DOHH2 (cell line): ENCODE results near the gene FZD10.

Experiments used
- H3F3A ChIP-seq: fragments of 200-600 bp; sonication (generic), shearing (Covaris generic); 2 replicates; pipeline ENCODE4 v1.6.0; 2016; ENCODE audit warnings: antibody characterized with exemption, mild to moderate bottlenecking; ENCODE audit not compliant: control insufficient read depth, insufficient read depth
- H3K27ac ChIP-seq: fragments of 200-600 bp; sonication (generic); 2 replicates; pipeline ENCODE4 v1.5.1; 2014; ENCODE audit warnings: low read depth, mild to moderate bottlenecking, low read length, moderate library complexity
- H3K27me3 ChIP-seq: fragments of 200-600 bp; sonication (generic); 2 replicates; pipeline ENCODE4 v1.6.1; 2014; ENCODE audit warnings: mild to moderate bottlenecking, low read length, mixed read lengths; ENCODE audit not compliant: control insufficient read depth
- H3K36me3 ChIP-seq: fragments of 200-600 bp; sonication (generic); 2 replicates; pipeline ENCODE4 v1.6.1; 2014; ENCODE audit warnings: mild to moderate bottlenecking, low read length, moderate library complexity, mixed read lengths; ENCODE audit not compliant: control insufficient read depth
- H3K4me1 ChIP-seq: fragments of 200-600 bp; sonication (generic); 2 replicates; pipeline ENCODE4 v1.6.1; 2014; ENCODE audit warnings: mild to moderate bottlenecking, low read length, mixed read lengths; ENCODE audit not compliant: control insufficient read depth
- H3K4me2 ChIP-seq: fragments of 200-600 bp; sonication (generic); 2 replicates; pipeline ENCODE4 v1.6.0; 2014; ENCODE audit warnings: mild to moderate bottlenecking, low read length, moderate library complexity
- H3K4me3 ChIP-seq: fragments of 200-600 bp; sonication (generic); 2 replicates; pipeline ENCODE4 v1.5.1; 2014; ENCODE audit warnings: mild to moderate bottlenecking, low read length, mixed read lengths
- H3K79me2 ChIP-seq: fragments of 200-600 bp; sonication (generic); 2 replicates; pipeline ENCODE4 v1.6.1; 2014; ENCODE audit warnings: mild to moderate bottlenecking, low read length, mixed read lengths; ENCODE audit not compliant: control insufficient read depth
- H3K9me2 ChIP-seq: fragments of 200-600 bp; sonication (generic); replicated peaks from 2 replicates; pipeline ENCODE4 v1.6.1; 2014; ENCODE audit warnings: mild to moderate bottlenecking, low read length, mixed read lengths; ENCODE audit not compliant: control insufficient read depth
- H3K9me3 ChIP-seq: fragments of 200-600 bp; sonication (generic); 2 replicates; pipeline ENCODE4 v1.6.1; 2014; ENCODE audit warnings: antibody characterized with exemption, low read length, mixed read lengths; ENCODE audit not compliant: control insufficient read depth, insufficient read depth
- H4K20me1 ChIP-seq: fragments of 200-600 bp; sonication (generic); 2 replicates; pipeline ENCODE4 v1.6.0; 2014; ENCODE audit warnings: low read depth, mild to moderate bottlenecking, antibody characterized with exemption, low read length, moderate library complexity; ENCODE audit not compliant: control insufficient read depth, insufficient read depth
- CTCF ChIP-seq: fragments of 200-600 bp; sonication (generic); IDR thresholded peaks from one replicate; pipeline ENCODE4 v1.5.1; 2014; ENCODE audit warnings: antibody characterized with exemption, mild to moderate bottlenecking, low read depth, low read length; ENCODE audit not compliant: poor library complexity, severe bottlenecking
- EZH2phosphoT487 ChIP-seq: fragments of 200-600 bp; sonication (generic); IDR thresholded peaks from 2 replicates; pipeline ENCODE4 v1.6.1; 2017; ENCODE audit warnings: borderline replicate concordance, mild to moderate bottlenecking, antibody characterized with exemption, low read length, moderate library complexity, mixed read lengths

The FZD10 gene

DNA sequence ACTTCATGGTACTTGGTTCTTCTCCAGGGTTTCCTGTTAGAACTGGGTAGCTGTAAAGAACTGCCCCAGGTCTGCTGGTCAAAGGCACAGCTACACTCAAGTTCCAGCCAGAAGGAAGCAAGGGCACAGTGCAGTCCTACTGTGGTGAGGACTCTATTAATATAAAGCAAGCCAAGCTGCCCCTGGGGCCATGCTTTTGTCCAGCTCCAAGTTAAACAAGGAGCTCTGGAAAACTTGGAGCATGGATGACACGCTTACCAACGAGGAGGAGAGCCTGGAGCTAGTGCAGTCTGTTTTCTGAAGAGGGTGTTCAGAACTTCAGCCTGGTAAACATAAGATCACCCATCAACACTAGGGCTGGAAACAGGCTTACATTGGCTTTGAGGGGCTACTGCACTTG lies 4.0 kb downstream of the FZD10 start:
- Histone ChIP-seq H3K36me3 (no peaks in the 10 kb centered on the region), H3K4me1 (no peaks in the 10 kb centered on the region), H3K4me2 (no peak overlapping the region), H4K20me1 (no peaks in the 10 kb centered on the region), H3K79me2 (no peaks in the 10 kb centered on the region), H3K27me3 (no peaks in the 10 kb centered on the region), H3K9me2 (no peaks in the 10 kb centered on the region), H3K9me3 (peaks cover 5% of the 10 kb centered on the region; the same call in 1 of the 2 replicates), H3F3A (no peaks in the 10 kb centered on the region), H3K27ac (no peak overlapping the region), H3K4me3 (no peak overlapping the region)
- no peak for TF ChIP-seq CTCF
- TF ChIP-seq EZH2phosphoT487 = no peak

DNA sequence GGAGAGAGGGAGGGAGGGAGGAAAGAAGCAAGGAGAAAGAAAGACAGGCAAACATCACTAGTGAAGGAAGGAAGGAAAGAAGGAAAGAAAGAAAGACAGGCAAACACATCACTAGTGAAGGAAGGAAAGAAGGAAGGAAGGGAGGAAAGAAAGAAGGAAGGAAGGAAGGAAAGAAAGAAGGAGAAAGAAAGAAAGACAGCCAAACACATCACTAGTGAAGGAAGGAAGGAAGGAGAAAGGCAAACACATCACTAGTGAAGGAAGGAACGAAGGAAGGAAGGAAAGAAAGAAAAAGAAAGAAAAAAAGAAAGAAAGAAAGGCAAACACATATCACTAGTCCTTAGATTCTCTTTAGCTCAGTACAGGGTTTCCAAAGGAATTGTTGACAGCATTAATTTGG lies 5.3 kb downstream of the FZD10 start:
- no peaks in the 10 kb centered on the region for H3K79me2 ChIP-seq
- H3K9me2 ChIP-seq = no peaks in the 10 kb centered on the region
- H3K4me1 ChIP-seq = no peaks in the 10 kb centered on the region
- H3K4me3 ChIP-seq = no peak overlapping the region
- H3F3A ChIP-seq = no peaks in the 10 kb centered on the region
- no peak overlapping the region for H3K27ac ChIP-seq
- no peaks in the 10 kb centered on the region; the same call in 1 of the 2 replicates for H3K9me3 ChIP-seq
- H3K4me2 ChIP-seq = no peak overlapping the region
- no peaks in the 10 kb centered on the region for H3K36me3 ChIP-seq
- no peak for TF ChIP-seq EZH2phosphoT487
- TF ChIP-seq CTCF = no peak
- H4K20me1 ChIP-seq = no peaks in the 10 kb centered on the region
- no peaks in the 10 kb centered on the region for H3K27me3 ChIP-seq

DNA sequence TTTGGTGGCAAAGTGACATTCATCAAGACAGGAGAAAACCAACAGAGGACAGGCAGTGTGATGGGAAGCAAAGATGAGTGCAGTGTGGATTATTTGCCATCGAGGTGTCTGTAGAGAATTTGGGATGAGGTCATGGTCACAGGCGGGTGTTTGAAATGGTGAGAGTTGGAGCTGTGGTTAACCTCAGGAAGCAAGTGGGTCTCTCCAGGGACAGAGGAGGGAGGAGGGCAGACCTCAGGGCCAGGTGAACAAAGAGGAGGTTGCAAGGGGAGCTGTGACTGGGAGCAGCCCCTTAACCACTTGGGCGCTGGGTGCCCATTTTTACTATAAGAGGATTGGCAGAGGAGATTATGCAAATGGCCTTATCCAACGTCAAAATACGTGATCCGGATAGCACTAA lies 7.0 kb downstream of the FZD10 start:
- H3K4me1 ChIP-seq = no peaks in the 10 kb centered on the region
- H3K9me3 ChIP-seq = no peaks in the 10 kb centered on the region
- H3K4me2 ChIP-seq = no peak overlapping the region
- no peaks in the 10 kb centered on the region for H3K27me3 ChIP-seq
- H4K20me1 ChIP-seq = no peaks in the 10 kb centered on the region
- H3K4me3 ChIP-seq = no peak overlapping the region
- no peaks in the 10 kb centered on the region for H3K36me3 ChIP-seq
- H3K9me2 ChIP-seq = no peaks in the 10 kb centered on the region
- no peaks in the 10 kb centered on the region for H3K79me2 ChIP-seq
- no peak for TF ChIP-seq EZH2phosphoT487
- TF ChIP-seq CTCF = no peak
- no peak overlapping the region for H3K27ac ChIP-seq
- H3F3A ChIP-seq = no peaks in the 10 kb centered on the region

DNA sequence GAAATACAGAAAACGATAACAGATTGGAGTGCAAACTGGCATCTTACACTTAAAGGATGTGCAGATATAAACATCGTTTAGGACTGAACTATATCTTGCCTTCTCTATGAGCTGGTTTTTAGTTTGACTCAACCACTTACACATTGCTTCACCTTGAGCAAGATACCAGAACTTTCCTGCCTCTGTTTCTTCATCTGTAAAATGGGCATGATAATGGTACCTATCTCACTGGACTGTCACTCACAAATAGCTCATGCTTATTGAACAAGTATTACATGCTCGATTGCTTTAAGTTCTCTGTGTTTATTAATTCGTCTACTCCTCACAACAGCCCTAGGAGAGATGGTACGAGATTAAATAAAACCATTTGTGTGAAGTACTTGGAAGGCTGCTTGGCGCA lies 7.7 kb downstream of the FZD10 start:
- TF ChIP-seq CTCF (no peak), EZH2phosphoT487 (no peak)
- H3K4me2 ChIP-seq = no peak overlapping the region
- no peaks in the 10 kb centered on the region for H3K36me3 ChIP-seq
- H3K27ac ChIP-seq = no peak overlapping the region
- H3K79me2 ChIP-seq = no peaks in the 10 kb centered on the region
- no peaks in the 10 kb centered on the region for H4K20me1 ChIP-seq
- no peaks in the 10 kb centered on the region for H3K27me3 ChIP-seq
- H3K4me1 ChIP-seq = no peaks in the 10 kb centered on the region
- H3F3A ChIP-seq = no peaks in the 10 kb centered on the region
- no peak overlapping the region for H3K4me3 ChIP-seq
- H3K9me3 ChIP-seq = no peaks in the 10 kb centered on the region
- H3K9me2 ChIP-seq = no peaks in the 10 kb centered on the region
